Measurements from ENCODE around the gene XRCC3. TPM values are rescaled to one million over a fixed set of nuclear protein-coding genes. Genes with fewer than 3 reads are reported as not detected.

XRCC3 gene
- total RNA-seq, 1 donor, result 18.1 TPM

DNA sequence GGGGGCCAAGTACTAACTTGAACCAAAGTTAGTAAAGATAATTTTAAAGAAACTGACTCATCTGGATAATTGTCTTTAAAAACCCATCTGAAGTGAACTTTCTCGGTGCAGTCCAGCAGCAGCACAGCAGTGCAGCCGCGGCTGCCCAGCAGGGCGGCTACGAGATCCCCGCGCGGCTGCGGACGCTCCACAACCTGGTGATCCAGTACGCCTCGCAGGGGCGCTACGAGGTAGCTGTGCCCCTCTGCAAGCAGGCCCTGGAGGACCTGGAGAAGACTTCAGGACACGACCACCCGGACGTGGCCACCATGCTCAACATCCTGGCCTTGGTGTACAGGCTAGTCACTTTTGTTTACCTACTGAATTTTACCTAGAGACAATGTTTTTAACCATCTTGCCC lies 52.7 kb downstream of the XRCC3 start:
- no peak for DNase-seq (ENCODE audit: low read depth)
- no peak overlapping the region for H3K4me3 ChIP-seq (ENCODE audit: low read depth, low read length)
- TF ChIP-seq, protein P1, sequence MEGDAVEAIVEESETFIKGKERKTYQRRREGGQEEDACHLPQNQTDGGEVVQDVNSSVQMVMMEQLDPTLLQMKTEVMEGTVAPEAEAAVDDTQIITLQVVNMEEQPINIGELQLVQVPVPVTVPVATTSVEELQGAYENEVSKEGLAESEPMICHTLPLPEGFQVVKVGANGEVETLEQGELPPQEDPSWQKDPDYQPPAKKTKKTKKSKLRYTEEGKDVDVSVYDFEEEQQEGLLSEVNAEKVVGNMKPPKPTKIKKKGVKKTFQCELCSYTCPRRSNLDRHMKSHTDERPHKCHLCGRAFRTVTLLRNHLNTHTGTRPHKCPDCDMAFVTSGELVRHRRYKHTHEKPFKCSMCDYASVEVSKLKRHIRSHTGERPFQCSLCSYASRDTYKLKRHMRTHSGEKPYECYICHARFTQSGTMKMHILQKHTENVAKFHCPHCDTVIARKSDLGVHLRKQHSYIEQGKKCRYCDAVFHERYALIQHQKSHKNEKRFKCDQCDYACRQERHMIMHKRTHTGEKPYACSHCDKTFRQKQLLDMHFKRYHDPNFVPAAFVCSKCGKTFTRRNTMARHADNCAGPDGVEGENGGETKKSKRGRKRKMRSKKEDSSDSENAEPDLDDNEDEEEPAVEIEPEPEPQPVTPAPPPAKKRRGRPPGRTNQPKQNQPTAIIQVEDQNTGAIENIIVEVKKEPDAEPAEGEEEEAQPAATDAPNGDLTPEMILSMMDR (IDR thresholded peaks at IDR 0.05; ENCODE audit: insufficient read depth, low read length), result no peak

DNA sequence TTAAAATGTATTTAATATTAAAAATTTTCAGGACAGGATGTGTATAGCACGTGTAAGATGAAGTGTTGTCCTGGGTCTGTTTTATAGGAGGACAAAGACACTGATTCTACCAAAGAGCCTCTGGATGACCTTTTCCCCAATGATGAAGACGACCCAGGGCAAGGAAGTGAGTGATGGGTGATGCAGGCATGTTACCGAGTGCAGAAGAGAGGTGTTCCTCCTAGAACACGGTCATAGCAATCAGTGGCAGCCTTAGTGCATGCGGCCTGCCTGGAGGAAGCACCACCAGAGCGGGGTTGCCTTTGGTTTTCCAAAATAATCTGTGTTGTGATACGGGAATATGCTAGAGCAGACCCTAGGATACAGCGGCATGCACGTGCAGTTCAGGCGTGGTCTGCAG lies 53.2 kb downstream of the XRCC3 start:
- TF ChIP-seq, protein P1 (IDR thresholded peaks at IDR 0.05; ENCODE audit: insufficient read depth, low read length), result no peak
- H3K4me3 ChIP-seq (ENCODE audit: low read depth, low read length), result no peak overlapping the region
- no peak for DNase-seq (ENCODE audit: low read depth)

- TF ChIP-seq, protein P1 (IDR thresholded peaks at IDR 0.05; ENCODE audit: insufficient read depth, low read length), result no peak
- H3K4me3 ChIP-seq (ENCODE audit: low read depth, low read length), result no peak overlapping the region
- DNase-seq (ENCODE audit: low read depth), result no peak
Measured at GRCh38 chr14:103659631-103660030, 55.6 kb downstream of the XRCC3 start.

DNA sequence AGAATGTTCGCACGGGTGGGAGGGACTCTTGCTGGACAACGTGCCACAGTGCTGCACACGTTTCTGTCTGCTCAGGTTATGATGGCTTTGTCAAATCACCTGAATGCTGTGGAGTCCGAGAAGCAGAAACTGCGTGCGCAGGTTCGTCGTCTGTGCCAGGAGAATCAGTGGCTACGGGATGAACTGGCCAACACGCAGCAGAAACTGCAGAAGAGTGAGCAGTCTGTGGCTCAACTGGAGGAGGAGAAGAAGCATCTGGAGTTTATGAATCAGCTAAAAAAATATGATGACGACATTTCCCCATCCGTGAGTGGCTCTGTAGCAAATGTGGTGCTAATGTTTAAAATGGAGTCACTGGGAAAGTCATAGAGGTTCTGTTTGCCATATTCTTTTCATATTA lies 57.8 kb downstream of the XRCC3 start:
- peak; percentile 87 for DNase-seq (ENCODE audit: low read depth)
- TF ChIP-seq, protein P1 (IDR thresholded peaks at IDR 0.05; ENCODE audit: insufficient read depth, low read length), result no peak
- no peak overlapping the region for H3K4me3 ChIP-seq (ENCODE audit: low read depth, low read length)

GRCh38 chr14:103656756-103657133 lies 58.5 kb downstream of the XRCC3 start:
- TF ChIP-seq, protein P1 (IDR thresholded peaks at IDR 0.05; ENCODE audit: insufficient read depth, low read length), result no peak
- no peak overlapping the region for H3K4me3 ChIP-seq (ENCODE audit: low read depth, low read length)
- no peak for DNase-seq (ENCODE audit: low read depth)

- TF ChIP-seq, protein P1 (IDR thresholded peaks at IDR 0.05; ENCODE audit: insufficient read depth, low read length), result no peak
- peak; percentile 36 for DNase-seq (ENCODE audit: low read depth)
- no peak overlapping the region for H3K4me3 ChIP-seq (ENCODE audit: low read depth, low read length)
Measured at GRCh38 chr14:103656031-103656755, 59.1 kb downstream of the XRCC3 start.

- TF ChIP-seq, protein P1 (IDR thresholded peaks at IDR 0.05; ENCODE audit: insufficient read depth, low read length), result no peak
- H3K4me3 ChIP-seq (ENCODE audit: low read depth, low read length), result no peak overlapping the region
- peak; percentile 40 for DNase-seq (ENCODE audit: low read depth)
Measured at GRCh38 chr14:103654619-103655018, 60.6 kb downstream of the XRCC3 start.

Measured in fibroblast of the aortic adventitia (primary cell).